HL-60/S4 treated with phorbol 12-myristate 13-acetate at 8.2 ng/mL for 4 days and 3 days (cell line): ENCODE measurements around the gene SC5D.

Experiments used
- in situ Hi-C: fragments of 300-500 bp; cut with MboI; formaldehyde crosslinking; loops from 2 replicates; pipeline ENCODE4 v1.15.0; 2022; ENCODE audit warnings: low sequenced_read_pairs

Gene SC5D

DNA sequence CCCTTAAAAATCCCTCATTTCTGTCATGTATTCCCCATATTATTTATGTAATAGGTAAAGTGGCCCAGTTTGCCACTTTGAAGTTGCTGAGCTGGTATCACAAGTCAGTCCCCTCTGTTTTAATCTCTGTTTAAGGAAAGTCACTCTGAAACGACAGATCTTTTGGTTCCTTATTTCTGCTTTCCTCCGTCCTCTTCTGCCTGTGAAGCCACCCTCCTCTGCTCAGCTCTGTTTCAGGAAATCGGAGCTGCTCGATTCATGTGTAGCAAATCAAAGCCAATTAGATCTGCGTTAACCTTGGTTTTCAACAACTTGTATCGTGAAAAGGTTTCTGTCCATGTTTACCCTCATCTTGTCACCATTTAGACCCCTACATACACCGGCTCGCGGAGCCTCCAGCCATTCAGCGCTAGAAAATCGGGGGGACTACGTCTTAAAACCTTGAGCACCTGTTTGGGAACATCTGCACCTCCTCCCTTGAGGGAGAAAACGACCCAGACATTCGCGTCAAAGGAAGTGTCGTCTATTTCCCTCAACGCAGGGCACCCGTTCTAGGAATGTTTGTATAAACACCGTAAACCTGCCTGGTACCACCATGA is 576 bp upstream of the SC5D start:
- in situ Hi-C loops = no loop called here

DNA sequence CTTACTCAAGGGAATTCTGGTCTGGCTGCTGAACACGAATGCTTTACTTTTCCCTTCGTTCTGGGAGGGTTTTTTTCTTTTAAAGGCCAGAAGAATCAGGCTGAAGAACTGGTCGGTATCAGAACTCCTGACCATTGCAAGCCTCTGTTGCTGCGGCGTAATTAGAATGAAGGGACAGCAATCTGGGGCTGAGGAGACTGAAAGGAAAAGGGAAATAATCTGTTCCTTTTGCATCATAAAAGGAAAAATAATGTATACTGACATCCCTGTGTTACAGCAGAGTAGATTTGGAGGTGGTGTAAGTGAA is 670 bp downstream of the SC5D start:
- in situ Hi-C loops = no loop called here

DNA sequence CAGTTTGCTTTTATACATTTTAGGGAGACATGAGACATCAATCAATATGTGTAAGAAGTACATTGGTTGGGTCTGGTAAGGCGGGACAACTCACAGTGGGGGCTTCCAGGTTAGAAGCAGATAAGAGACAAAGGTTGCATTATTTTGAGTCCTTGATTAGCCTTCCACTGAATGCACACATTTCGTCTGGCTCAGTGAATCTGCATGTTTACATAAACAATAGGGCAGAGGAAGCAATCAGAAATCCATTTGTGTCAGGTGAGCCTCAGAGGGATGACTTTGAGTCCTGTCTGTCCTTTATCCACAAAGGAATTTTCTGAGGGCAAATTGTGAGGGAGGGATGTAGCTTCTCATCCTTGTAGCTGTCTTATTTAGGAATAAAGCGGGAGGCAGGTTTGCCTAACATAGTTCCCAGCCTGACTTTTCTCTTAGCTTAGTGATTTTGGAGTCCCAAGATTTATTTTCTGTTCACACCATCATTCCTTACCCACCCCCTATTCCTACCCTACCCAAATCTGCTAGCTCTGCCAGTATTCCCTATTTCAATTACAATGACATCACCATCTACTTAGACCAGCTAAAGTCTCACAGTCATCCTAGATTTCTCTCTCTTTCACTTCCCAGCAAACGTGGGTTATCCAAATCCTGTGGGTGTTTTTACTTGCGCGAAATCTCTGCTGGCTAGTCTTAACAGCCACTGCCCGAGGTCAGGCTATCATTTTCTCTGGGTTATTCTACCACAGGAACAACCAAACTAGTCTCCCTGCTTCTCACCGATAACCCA is 2.9 kb downstream of the SC5D start:
- in situ Hi-C loops = no loop called here

- in situ Hi-C loops = no loop called here
These were observed 5.3 kb downstream of the SC5D start for GRCh38 chr11:121297872-121298271.

GRCh38 chr11:121298774-121299173 is 6.2 kb downstream of the SC5D start:
- in situ Hi-C loops = no loop called here

DNA sequence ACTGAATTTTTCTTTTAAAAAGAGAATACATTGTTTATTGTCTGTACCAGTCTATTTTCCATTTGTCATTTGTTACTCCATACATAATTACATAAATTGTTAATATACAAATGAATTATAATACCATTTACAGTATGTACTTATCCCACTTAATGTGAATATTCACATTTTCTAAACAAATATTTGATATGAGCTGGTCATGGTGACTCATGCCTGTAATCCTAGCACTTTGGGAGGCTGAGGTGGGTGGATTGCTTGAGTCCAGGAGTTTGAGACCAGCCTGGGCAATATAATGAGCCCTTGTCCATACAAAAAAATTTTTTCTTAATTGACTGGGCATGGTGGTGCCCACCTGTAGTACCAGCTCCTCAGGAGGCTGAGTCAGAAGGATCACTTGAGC is 6.8 kb downstream of the SC5D start:
- in situ Hi-C loops = no loop called here

DNA sequence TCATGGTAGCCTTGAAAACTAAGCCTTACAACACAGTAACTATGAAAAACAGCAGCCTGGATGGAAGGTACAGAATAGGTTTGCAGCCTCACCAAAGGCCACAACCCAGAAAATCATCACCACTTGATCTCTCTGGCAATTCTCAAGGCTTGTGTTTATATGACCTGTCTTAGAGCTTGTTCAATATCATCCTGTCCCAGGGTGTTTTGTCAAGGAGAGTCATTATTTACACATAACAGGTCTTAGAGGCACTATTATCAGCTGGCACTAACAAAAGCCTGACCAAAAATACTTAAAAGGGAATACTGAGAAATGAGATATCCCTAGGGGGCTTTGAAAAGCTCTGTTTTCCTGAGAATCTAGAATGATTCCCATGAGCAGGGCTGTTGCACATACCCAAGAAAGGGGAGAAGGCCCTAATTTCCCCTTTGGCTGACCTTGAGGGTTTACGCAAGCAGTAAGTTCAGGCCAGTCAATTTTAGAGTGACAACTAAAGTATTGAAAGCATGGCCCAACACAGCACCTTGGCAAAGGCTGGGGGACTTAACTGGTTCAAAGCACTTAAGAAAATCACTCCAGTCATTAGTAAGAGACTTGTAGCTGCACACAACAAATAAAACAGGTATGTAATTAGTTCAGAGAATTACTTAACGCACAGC is 7.9 kb downstream of the SC5D start:
- in situ Hi-C loops = no loop called here

DNA sequence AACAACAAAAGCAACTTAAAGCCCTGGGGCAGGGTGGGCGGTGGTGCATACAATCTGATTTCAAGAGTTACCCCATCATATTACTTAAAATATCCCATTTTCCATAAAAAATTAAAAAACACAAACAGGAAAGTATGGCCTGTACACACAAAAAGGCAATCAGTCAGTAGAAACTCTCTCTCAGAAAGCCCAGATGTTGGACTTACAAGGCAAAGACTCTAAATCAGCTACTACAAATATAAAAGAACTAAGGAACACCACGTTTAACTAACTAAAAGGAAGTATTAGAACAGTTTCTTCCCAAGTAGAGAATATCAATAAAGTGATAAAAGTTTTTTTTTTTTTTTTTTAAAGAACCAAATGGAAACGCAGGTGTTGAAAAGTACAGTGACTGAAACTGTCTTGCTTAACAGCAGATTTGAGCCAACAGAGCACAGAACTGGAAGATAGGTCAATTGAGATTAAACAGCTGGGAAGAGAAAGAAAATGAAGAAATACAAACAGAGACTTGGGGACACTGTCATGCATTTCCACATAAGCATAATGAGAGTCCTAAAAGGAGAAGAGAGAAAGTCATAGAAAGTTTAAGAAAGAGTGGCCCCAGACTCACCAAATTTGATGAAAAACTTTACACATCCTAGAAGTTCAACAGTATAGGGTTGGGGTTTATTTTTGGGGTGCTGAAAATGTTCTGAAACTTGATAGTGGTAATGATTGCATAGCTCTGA is 8.6 kb downstream of the SC5D start:
- in situ Hi-C loops = no loop called here

GRCh38 chr11:121304759-121305158 is 12.2 kb downstream of the SC5D start:
- in situ Hi-C loops = no loop called here

DNA sequence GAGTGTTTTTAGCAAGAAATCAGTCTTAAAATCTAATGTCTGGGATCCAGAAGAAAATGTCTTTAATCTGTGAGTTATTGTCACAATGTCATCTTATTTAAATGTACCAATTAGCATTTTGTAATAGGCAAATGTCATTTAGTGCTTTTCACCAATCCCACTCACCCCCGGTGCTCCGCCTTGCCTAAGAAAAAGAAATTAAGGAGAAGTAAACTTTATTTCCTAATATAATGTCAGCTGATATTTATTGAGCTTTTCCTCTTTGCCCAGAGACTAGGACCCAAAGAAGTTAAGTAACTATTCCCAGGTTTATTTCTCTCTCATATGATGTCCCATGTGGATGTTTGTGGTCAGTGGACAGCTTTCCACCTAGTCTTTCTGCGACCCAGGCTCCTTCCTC is 16.2 kb downstream of the SC5D start:
- in situ Hi-C loops = no loop called here

DNA sequence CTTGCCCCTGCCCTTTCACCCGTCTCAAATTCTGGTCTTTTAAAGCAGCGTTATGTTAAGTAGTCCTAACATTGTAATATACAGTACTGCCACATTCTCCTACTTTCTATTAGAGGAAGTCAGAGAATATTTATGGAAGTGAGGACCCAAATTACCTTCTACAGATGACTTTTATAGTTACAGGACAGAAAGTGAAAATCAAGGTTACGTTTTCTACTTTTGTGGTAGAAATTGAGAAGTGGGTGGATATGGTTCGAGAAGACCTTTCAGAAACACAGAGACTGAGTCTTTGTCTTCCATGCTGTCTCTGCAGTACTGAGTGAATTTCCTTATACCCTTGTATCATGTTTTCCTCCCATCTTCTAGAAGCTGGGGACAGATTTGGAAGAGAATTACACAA is 17.1 kb downstream of the SC5D start:
- in situ Hi-C loops = no loop called here

GRCh38 chr11:121310908-121311307 is 18.3 kb downstream of the SC5D start:
- in situ Hi-C loops = no loop called here

- in situ Hi-C loops = no loop called here
These were observed 18.8 kb downstream of the SC5D start for GRCh38 chr11:121311373-121311772.

DNA sequence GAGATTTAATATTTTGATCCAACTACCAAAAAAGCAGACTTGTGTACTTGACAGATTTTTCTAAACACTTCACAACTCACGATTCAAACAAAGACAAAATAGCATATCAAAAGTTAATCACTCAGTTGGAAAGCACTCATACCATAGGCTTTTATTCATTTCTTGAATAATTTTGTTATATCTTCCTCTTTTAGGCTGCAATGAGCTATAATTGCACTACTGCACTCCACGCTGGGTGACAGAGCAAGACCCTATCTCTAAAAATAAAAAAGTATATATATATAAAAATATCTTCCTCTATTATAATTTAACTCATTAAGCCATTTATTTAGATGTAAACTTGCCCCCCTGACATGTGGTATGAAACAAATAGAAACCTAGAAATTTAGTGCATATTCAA is 19.9 kb downstream of the SC5D start:
- in situ Hi-C loops = no loop called here

DNA sequence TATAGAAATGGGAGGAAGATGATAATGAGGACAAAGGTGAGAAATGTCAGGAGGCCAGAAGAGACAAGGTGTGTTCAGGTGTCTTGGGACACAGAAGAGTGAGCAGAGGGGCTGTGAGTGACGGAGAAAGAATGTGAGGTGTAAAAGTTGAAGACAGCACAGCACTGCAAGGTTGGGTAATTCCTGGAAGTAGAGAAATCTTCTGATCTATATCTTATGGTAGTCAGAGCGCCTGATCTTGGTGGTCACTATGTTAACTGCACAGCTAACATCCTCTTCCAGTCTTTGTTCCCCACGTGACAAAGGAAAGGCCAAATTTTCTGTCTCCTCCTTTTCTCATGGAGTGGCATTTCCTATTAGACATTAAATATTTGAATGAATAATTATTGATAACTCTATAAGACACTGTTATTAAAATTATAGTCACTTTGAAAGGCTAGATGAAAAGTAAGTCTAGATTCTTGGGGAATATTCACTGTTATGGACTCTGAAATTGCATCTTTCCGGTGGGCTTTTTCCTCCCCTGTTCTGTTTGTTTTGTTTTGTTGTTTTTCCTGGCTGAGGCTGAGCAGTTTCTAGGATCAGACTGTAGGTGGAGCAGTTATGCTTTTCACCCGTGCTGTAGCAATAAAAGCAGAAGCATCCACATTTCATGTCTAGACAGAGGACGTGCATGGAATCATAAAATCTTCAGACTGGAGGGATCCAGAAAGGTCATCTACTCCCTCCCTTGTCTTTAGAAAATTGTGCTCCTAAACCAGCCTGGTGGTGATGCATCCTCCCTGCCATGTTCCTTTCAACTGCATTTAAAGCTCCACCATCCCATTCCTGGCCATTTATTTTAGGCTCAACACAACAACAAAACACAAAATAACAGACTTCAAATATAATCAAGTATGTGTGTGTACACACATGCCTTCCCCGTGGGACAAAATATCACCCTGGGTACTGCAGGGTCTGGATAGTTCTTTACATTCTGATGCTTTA is 26.6 kb downstream of the SC5D start:
- in situ Hi-C loops = loop anchor here (5.0 kb wide), 1 partner anchor 273 kb away; no protein-coding TSS in a partner anchor

- in situ Hi-C loops = no loop called here
These were observed 29.2 kb downstream of the SC5D start for GRCh38 chr11:121321614-121322243.

DNA sequence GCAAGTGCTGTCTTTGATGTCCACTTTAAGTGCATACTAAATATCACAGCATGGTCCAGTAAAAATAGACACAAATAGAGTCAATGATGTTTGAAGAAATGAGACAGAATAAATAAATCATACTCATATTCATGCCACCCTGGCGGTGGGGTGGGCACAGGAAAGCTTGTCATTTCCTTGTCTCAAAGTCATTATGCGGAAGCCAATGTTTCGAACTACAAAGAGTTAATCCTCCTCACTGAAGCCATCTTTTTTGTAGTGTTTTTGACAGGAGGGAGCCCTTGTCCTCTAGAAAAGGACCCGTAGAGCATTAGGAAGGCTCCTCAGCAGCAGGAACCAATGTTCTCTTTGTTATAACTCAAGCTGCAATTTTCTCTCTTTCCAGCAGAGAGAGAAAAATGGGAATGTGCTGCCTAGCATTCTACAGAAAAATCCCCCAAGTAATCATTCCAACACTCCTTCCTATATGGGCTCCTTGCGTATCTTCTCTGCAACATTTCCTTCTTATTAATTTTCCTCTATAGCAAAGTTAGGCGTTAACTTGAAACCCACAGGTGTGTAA is 30.6 kb downstream of the SC5D start:
- in situ Hi-C loops = no loop called here

DNA sequence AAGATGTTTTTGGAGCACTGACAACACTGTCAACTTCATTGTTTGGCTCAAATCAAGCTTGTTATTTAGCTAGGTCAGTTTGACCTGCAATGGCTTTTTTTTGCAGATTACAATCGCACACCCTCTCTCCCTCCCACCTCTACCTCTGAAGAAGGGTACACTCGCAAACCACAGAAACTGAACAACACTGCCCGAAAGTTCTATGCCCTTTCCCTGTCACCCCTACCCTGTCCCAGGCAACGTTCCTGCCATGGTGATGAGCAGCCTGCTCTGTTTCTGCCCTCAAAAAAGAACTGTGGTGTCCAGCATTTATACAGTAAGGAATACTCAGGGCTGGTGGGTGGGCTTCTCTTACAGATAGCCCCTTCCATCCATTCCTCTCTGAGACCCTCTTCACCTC is 33.7 kb downstream of the SC5D start:
- in situ Hi-C loops = no loop called here

DNA sequence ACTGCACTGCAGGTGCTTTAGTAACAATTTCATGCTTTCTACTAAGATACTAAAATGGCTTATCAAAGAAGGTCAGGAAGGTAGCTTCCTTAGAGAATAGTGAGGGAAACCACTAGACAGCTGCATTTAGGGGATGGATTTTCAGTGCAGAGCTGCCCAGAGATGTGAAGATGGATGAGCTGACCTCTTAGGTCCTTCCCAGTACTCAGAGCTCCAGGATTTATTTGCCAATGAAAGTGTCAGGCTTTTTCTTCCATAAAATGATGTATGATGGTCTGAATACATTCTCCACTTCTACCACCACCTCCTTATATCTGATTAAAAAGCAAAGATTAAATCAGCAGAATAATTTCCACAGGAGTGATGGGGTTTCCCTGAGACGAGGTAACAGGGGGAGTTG is 35.0 kb downstream of the SC5D start:
- in situ Hi-C loops = no loop called here
